OCI-LY3 (cell line): ENCODE results near the gene HPD.

ENCODE experiments used
- EZH2phosphoT487 ChIP-seq: fragments of 200-600 bp; shearing (Covaris generic); IDR thresholded peaks from 2 replicates; pipeline ENCODE4 v1.6.1; 2018; ENCODE audit warnings: antibody characterized with exemption, mixed run types, low read depth
- TF ChIP-seq, protein P1 (sequence below): fragments of 200-600, 300-600 bp; sonication (generic); IDR thresholded peaks from 2 replicates; pipeline ENCODE4 v1.5.1; 2014; ENCODE audit warnings: antibody characterized with exemption, low read length, low read depth

DNA sequence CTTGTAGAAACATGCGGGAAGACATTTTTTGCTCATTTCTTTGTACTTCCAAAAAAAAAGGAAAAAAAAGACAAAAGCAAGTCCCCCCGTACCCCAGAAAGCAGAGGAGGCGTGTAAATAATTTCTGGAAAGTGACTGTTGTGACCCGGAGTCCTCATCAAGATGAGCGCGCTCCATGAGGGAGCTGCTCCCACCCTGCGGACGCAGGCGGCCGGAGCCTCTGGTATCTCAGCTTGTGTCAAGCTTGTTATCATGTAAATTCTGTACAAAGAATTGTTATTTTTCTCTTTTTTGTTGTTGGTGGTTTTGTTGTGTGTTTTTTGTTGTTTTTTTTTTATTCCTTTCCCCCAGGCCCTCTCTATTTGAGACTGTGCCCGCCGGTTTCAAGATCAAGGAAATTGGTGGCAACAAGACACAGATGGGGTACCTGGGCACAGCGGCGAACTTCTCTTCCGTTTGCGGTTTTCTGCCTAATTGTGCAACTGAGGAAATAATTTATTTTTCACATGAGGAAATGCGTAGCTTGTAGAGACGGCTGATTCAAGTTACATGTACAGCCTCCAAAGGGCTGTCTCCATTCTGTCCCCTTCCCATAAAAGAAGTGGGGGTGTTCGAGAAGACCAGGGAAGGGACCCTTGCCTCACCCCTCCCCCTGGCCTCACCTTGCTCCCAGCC is 27.0 kb downstream of the HPD start:
- TF ChIP-seq, protein P1, sequence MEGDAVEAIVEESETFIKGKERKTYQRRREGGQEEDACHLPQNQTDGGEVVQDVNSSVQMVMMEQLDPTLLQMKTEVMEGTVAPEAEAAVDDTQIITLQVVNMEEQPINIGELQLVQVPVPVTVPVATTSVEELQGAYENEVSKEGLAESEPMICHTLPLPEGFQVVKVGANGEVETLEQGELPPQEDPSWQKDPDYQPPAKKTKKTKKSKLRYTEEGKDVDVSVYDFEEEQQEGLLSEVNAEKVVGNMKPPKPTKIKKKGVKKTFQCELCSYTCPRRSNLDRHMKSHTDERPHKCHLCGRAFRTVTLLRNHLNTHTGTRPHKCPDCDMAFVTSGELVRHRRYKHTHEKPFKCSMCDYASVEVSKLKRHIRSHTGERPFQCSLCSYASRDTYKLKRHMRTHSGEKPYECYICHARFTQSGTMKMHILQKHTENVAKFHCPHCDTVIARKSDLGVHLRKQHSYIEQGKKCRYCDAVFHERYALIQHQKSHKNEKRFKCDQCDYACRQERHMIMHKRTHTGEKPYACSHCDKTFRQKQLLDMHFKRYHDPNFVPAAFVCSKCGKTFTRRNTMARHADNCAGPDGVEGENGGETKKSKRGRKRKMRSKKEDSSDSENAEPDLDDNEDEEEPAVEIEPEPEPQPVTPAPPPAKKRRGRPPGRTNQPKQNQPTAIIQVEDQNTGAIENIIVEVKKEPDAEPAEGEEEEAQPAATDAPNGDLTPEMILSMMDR: no peak
- no peak for TF ChIP-seq EZH2phosphoT487
